GM10266 (cell line): Measurements from ENCODE around the gene BSDC1.
A peak's percentile ranks its signal among the peaks of the same experiment; 100 is the strongest.

Experiments used
- DNase-seq: peaks from one replicate; pipeline ENCODE4 v3.0.0; 2012; ENCODE audit errors: extremely low spot score
- CTCF ChIP-seq: IDR thresholded peaks from 2 replicates; pipeline ENCODE4 v1.5.1; 2012; ENCODE audit warnings: mild to moderate bottlenecking, low read depth; ENCODE audit not compliant: control insufficient read depth, insufficient read depth; ENCODE audit errors: missing control alignments

Gene BSDC1

GRCh38 chr1:32353886-32354570, 40.2 kb downstream of the BSDC1 start:
- no peak for DNase-seq
- no peak for TF ChIP-seq CTCF

GRCh38 chr1:32353431-32353830, 40.8 kb downstream of the BSDC1 start:
- TF ChIP-seq CTCF: no peak
- DNase-seq: no peak

- no peak for DNase-seq
- TF ChIP-seq CTCF: no peak
Measured at GRCh38 chr1:32352831-32353383, 41.3 kb downstream of the BSDC1 start.

GRCh38 chr1:32352239-32352745, 41.9 kb downstream of the BSDC1 start:
- DNase-seq: no peak
- TF ChIP-seq CTCF: no peak

- no peak for TF ChIP-seq CTCF
- peak; percentile 99 for DNase-seq
Measured at GRCh38 chr1:32351399-32352238, 42.6 kb downstream of the BSDC1 start.

- TF ChIP-seq CTCF: peak; percentile 41
- DNase-seq: peak; percentile 85
Measured at GRCh38 chr1:32350785-32351398, 43.3 kb downstream of the BSDC1 start.
